OCI-LY7 (cell line): ENCODE data around the gene MYO9A.

Experiments
- CTCF ChIP-seq: fragments of 200-600 bp; sonication (generic); conservative IDR thresholded peaks from 2 replicates; pipeline ENCODE4 v1.5.1; 2014; ENCODE audit warnings: mild to moderate bottlenecking, antibody characterized with exemption, low read length, moderate library complexity, mixed read lengths
- EZH2phosphoT487 ChIP-seq: fragments of 200-600 bp; sonication (generic); IDR thresholded peaks from 2 replicates; pipeline ENCODE4 v1.6.1; 2018; ENCODE audit warnings: low read depth, borderline replicate concordance, mild to moderate bottlenecking, mixed run types, antibody characterized with exemption, low read length, moderate library complexity, mixed read lengths

DNA sequence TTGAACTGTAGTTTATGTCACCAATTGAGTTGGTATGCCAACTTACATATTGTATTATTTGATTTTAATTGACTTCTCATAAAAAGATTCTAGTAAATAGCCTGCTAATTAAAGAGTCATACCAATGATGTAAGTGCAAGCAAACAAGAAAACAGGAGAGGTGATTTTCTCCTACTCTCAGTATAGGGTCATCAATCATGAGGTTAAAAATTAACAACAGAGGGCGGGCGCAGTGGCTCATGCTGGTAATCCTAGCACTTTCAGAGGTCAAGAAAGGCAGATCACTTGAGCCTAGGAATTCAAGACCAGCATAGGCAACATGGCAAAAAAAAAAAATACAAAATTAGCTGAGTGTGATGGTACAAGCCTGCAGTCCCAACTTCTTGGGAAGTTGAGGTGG is 108.7 kb downstream of the MYO9A start:
- TF ChIP-seq CTCF (no peak), EZH2phosphoT487 (no peak)
